GM12801 (cell line): ENCODE measurements around the gene FABP2.

Experiments used
- TF ChIP-seq, protein P1 (sequence below): IDR thresholded peaks from one replicate; pipeline ENCODE4 v1.5.1; 2011; ENCODE audit warnings: control low read depth; ENCODE audit not compliant: insufficient read length; ENCODE audit errors: extremely low read depth

The FABP2 gene

DNA sequence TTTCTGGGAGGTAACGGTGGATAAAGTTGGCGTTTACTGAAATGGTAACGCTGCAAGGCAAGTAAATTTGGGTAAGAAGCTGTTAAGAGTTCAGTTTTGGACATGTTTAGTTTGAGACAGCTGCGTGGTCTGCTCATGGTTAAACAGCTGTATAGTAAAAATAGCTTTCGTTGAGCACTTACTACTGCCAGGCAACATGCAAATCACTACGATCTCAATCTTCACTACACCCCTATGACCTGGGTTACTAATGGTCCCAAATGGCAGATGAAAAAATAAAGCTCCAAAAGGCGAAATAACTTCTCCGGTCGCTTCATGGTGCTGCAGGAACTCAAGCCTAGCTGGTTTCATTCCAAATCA is 22.2 kb downstream of the FABP2 start:
- TF ChIP-seq, protein P1, sequence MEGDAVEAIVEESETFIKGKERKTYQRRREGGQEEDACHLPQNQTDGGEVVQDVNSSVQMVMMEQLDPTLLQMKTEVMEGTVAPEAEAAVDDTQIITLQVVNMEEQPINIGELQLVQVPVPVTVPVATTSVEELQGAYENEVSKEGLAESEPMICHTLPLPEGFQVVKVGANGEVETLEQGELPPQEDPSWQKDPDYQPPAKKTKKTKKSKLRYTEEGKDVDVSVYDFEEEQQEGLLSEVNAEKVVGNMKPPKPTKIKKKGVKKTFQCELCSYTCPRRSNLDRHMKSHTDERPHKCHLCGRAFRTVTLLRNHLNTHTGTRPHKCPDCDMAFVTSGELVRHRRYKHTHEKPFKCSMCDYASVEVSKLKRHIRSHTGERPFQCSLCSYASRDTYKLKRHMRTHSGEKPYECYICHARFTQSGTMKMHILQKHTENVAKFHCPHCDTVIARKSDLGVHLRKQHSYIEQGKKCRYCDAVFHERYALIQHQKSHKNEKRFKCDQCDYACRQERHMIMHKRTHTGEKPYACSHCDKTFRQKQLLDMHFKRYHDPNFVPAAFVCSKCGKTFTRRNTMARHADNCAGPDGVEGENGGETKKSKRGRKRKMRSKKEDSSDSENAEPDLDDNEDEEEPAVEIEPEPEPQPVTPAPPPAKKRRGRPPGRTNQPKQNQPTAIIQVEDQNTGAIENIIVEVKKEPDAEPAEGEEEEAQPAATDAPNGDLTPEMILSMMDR, result no peak

DNA sequence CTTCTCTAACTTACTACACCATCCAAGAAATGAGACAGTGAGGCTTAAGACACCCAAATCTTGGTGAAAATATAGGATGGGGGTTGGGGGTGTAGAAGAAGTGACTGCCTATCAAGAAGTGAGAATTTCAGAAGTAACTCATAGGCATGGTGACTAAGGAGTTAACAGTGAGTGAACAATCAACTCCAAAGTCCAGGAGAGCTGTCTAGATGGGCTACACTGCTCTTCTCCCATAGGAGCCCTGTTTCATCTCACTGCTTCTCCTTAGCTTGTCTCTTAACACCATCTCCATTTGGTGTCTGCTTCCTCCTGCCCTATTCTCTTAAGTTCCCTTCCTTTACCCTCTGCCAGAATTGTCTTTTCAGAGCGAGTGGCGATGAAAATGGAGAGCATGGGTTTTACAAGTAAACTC is 22.7 kb downstream of the FABP2 start:
- TF ChIP-seq, protein P1, result no peak

DNA sequence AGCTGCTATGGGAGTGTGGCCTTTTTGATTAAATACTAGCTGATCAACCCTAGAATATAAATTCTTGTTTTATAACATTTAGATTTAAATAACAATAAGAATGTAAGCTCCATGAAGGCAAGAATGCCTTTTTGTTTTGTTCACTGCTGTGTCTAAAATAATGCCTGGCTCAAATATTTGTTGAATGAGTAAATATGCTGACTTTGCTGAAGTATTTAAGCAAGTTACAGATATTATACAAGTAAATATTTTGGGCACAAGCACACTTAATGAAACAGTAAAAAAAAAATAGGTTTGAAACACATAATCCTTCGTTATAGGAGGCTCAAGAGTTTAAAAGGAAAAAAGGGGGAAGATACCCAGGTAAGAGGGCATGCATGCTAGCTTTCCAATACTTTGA is 24.1 kb downstream of the FABP2 start:
- TF ChIP-seq, protein P1, result no peak

DNA sequence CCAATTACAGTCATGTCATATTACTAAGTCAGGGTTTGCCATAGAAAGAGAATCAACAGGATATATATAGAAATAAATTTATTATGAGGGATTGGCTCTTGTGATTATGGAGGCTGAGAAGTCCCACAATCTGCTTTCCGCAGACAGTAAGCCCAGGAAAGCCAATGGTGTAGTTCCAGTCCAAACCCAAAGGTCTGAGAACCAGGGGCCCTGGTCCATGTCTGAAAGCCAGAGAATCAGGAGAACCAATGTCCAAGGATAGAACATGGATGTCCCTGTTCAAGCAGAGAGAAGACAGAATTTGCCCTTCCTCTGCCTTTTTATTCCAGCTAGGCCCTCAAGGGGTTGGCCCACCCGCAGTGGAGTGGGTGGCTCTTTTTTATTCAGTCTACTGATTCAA is 25.6 kb downstream of the FABP2 start:
- TF ChIP-seq, protein P1, result no peak

DNA sequence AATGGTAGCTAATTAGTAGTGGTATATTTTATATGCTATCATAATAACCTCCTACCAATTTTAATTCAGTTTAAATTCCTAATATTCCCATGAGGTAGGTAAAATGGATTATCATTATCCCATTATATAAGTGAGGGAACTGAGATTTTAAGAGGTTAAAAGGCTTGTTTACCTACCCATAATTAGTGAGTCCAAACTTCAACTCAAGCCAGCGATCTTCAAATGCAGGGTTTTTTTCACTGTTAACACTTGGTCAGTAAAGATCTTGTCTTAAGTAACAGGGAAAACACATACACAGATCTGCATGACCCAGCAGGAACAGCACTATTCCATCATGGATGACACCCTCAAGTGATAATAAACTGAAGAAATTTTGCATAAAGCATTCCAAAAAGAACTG is 31.3 kb downstream of the FABP2 start:
- TF ChIP-seq, protein P1, result no peak

DNA sequence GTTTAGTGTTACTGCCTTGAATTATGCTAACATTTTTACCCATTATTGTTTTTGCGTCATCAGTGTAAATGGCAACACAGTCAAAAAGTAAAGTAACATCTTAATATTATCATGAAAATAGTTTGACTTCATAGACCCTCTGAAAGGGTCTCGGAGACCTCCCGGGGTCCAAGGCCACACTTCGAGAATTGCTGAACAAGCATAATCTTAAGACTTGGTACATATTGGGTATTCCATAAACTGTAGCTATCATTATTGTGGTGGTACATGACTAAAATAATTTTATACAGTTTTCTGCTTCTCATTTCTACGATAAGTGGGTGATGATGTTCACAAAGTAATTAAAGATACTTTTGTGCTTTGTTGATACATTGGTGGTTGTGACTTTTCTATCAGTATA is 32.6 kb downstream of the FABP2 start:
- TF ChIP-seq, protein P1, result no peak

DNA sequence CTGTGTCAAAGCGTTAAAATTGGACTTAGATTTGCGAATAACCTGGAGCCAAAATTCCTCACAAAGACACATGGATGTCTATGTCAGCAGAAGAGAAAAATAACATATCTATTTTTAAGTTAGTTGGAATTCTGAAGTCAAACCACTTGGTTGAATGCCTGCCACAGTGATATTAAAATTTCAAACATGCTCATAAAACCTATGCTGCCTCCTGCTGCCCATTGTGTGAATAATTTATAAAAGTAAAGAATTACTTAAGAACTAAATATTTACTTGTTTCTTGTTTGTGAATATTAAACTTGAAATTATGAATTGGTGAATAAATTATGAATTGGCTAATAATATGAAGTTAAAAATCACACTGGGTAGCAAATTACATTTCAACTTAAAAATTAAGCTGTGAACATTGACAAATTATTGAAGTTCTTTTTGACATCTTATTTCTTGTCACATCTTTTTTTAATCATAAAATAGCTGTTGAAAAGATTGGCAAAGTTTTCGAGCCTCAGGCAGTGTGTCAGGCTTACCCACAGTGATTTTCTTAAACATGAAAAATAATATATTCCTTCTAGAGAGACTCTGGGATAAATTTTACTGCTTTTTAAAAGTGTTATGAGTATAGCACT is 35.4 kb downstream of the FABP2 start:
- TF ChIP-seq, protein P1, result no peak
